Stimulated activated CD4-positive, alpha-beta T cell treated with anti-CD3 and anti-CD28 coated beads, Interleukin-1b, Interleukin-23, amount 100 ng/mL, for 48 hours (primary cell): ENCODE data around the gene GAS1.
A peak's percentile ranks its signal among the peaks of the same experiment; 100 is the strongest.

Experiments used
- DNase-seq: peaks from one replicate; pipeline ENCODE4 v3.0.0-alpha.2; 2020

The GAS1 gene

GRCh38 chr9:86947146-86948073, at the start of gene GAS1:
Gene GAS1 (minus strand): TSS chr9:86947506. CDS start chr9:86946779, 727 bp downstream.
- DNase-seq, result peak; percentile 58

GRCh38 chr9:86994231-86994630, 46.9 kb upstream of the GAS1 start:
- DNase-seq, result no peak

- DNase-seq, result no peak
Observed at GRCh38 chr9:86993830-86994229, 46.5 kb upstream of the GAS1 start.

GRCh38 chr9:86991077-86991476, 43.8 kb upstream of the GAS1 start:
- no peak for DNase-seq

- DNase-seq, result no peak
Observed at GRCh38 chr9:86990290-86990689, 43.0 kb upstream of the GAS1 start.

GRCh38 chr9:86987900-86988299, 40.6 kb upstream of the GAS1 start:
- no peak for DNase-seq

GRCh38 chr9:86985132-86985647, 37.9 kb upstream of the GAS1 start:
- DNase-seq, result no peak

GRCh38 chr9:86983620-86984259, 36.4 kb upstream of the GAS1 start:
- no peak for DNase-seq

- no peak for DNase-seq
Observed at GRCh38 chr9:86983249-86983619, 35.9 kb upstream of the GAS1 start.

- DNase-seq, result no peak
Observed at GRCh38 chr9:86980802-86981201, 33.5 kb upstream of the GAS1 start.

GRCh38 chr9:86979657-86980056, 32.4 kb upstream of the GAS1 start:
- DNase-seq, result no peak

- DNase-seq, result no peak
Observed at GRCh38 chr9:86978922-86979474, 31.7 kb upstream of the GAS1 start.

- DNase-seq, result no peak
Observed at GRCh38 chr9:86978413-86978812, 31.1 kb upstream of the GAS1 start.

GRCh38 chr9:86977205-86977835, 30.0 kb upstream of the GAS1 start:
- DNase-seq, result no peak

GRCh38 chr9:86975606-86976005, 28.3 kb upstream of the GAS1 start:
- no peak for DNase-seq

- DNase-seq, result no peak
Observed at GRCh38 chr9:86975036-86975435, 27.7 kb upstream of the GAS1 start.

- no peak for DNase-seq
Observed at GRCh38 chr9:86974421-86974820, 27.1 kb upstream of the GAS1 start.

GRCh38 chr9:86971742-86972141, 24.4 kb upstream of the GAS1 start:
- DNase-seq, result no peak

- DNase-seq, result no peak
Observed at GRCh38 chr9:86968258-86968920, 21.1 kb upstream of the GAS1 start.

GRCh38 chr9:86966852-86967511, 19.7 kb upstream of the GAS1 start:
- DNase-seq, result no peak

- no peak for DNase-seq
Observed at GRCh38 chr9:86965636-86966395, 18.5 kb upstream of the GAS1 start.
